Measurements from ENCODE around the gene OR10J1. TPM values are rescaled to one million over a fixed set of nuclear protein-coding genes. Genes with fewer than 3 reads are reported as not detected.

OR10J1 gene
- total and polyA plus RNA-seq, 2 experiments from 2014 or later = not detected

DNA sequence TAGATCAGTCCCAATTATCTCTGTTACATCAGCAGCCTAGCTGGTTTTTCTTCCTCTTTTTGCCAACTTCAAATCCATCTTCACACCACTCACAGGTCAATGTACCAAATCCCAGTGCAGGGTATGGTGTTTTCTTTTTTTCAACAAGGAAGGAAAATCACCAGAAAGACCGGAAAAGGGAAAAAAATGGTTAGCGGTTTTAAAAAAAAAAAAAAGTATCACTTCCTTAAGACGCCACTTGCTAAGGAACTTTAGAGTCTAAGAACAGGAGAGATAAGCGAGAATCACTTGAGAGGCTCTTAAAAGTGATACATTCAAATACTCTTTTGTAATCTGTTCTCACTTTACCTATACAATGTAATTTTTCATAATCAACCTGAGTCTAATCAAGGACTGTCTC lies 3.1 kb upstream of the OR10J1 start:
- Histone ChIP-seq H3K4me3 (no peak overlapping the region), H3K27ac (no peak overlapping the region), H4K20me1 (ENCODE audit: insufficient read depth) (no peaks in the 10 kb centered on the region), H3K9ac (no peak overlapping the region), H3K27me3 (replicated peaks; ENCODE audit: insufficient read depth) (no peaks in the 10 kb centered on the region), H2AFZ (no peak overlapping the region), H3K9me3 (ENCODE audit: low read depth) (no peaks in the 10 kb centered on the region), H3F3A (ENCODE audit: insufficient read depth) (no peaks in the 10 kb centered on the region), H3K36me3 (ENCODE audit: low read depth) (no peaks in the 10 kb centered on the region), H3K9me2 (ENCODE audit: insufficient read depth) (no peaks in the 10 kb centered on the region), H3K4me1 (ENCODE audit: insufficient read depth) (no peaks in the 10 kb centered on the region), H3K79me2 (ENCODE audit: insufficient read depth) (no peaks in the 10 kb centered on the region), H3K4me2 (ENCODE audit: unreplicated experiment) (no peak overlapping the region)
- WGBS, 2 experiments (ENCODE audit: low coverage in 1 of 2, low lambda C conversion rate in 2 of 2, missing lambda C conversion rate in 2 of 2) = 20 to 22% methylated on average over 4 of the region's 4 CpGs
- in situ Hi-C loops (cut with MboI) = no loop called here
- TF ChIP-seq EZH2 (IDR thresholded peaks at IDR 0.05; ENCODE audit: insufficient read depth, poor library complexity, severe bottlenecking) (no peak), EZH2phosphoT487 (IDR thresholded peaks at IDR 0.05; ENCODE audit: insufficient read depth, low read depth) (no peak)
- DNase-seq = no peak

DNA sequence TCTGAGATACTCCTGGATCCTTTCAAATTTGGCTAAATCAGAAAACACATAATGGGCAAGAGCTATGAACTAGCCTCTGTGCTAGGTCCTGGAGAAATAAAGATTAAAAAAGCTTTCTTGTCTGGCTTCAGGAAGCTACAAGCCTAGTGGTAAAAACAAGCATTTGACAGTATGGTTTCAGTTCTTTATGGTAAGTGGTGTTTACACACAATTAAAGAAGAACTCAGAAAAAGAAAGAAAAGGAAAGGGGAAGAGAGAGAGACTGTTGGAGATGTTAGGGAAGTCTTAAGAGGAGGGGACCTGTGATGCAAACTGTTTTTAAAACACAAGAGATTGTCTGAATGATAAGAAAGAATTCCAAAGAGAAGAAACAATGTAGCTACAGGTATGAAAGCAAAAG lies 1.8 kb downstream of the OR10J1 start:
- Histone ChIP-seq H3K4me3 (no peak overlapping the region), H3K36me3 (ENCODE audit: low read depth) (no peaks in the 10 kb centered on the region), H3K9me2 (ENCODE audit: insufficient read depth) (no peaks in the 10 kb centered on the region), H3K9ac (no peak overlapping the region), H3K4me1 (ENCODE audit: insufficient read depth) (no peaks in the 10 kb centered on the region), H3K27ac (no peak overlapping the region), H3K79me2 (ENCODE audit: insufficient read depth) (no peaks in the 10 kb centered on the region), H3K4me2 (ENCODE audit: unreplicated experiment) (no peak overlapping the region), H3F3A (ENCODE audit: insufficient read depth) (no peaks in the 10 kb centered on the region), H2AFZ (no peak overlapping the region), H4K20me1 (ENCODE audit: insufficient read depth) (no peaks in the 10 kb centered on the region), H3K27me3 (replicated peaks; ENCODE audit: insufficient read depth) (no peaks in the 10 kb centered on the region), H3K9me3 (ENCODE audit: low read depth) (no peaks in the 10 kb centered on the region)
- no peak for DNase-seq
- TF ChIP-seq EZH2 (IDR thresholded peaks at IDR 0.05; ENCODE audit: insufficient read depth, poor library complexity, severe bottlenecking) = no peak
- no peak for TF ChIP-seq EZH2phosphoT487 (IDR thresholded peaks at IDR 0.05; ENCODE audit: insufficient read depth, low read depth)
- in situ Hi-C loops (cut with MboI) = no loop called here

- DNase-seq = no peak
- Histone ChIP-seq H3K4me3 (no peak overlapping the region), H3K36me3 (ENCODE audit: low read depth) (no peaks in the 10 kb centered on the region), H3K79me2 (ENCODE audit: insufficient read depth) (no peaks in the 10 kb centered on the region), H3K9me2 (ENCODE audit: insufficient read depth) (no peaks in the 10 kb centered on the region), H3K27me3 (replicated peaks; ENCODE audit: insufficient read depth) (no peaks in the 10 kb centered on the region), H4K20me1 (ENCODE audit: insufficient read depth) (no peaks in the 10 kb centered on the region), H3K9me3 (ENCODE audit: low read depth) (no peaks in the 10 kb centered on the region), H3K4me1 (ENCODE audit: insufficient read depth) (no peaks in the 10 kb centered on the region), H3K9ac (no peak overlapping the region), H3K27ac (no peak overlapping the region), H3K4me2 (ENCODE audit: unreplicated experiment) (no peak overlapping the region), H2AFZ (no peak overlapping the region), H3F3A (ENCODE audit: insufficient read depth) (no peaks in the 10 kb centered on the region)
- 10 to 28% methylated on average over 2 of the region's 2 CpGs for WGBS, 2 experiments (ENCODE audit: low coverage in 1 of 2, low lambda C conversion rate in 2 of 2, missing lambda C conversion rate in 2 of 2)
- TF ChIP-seq EZH2 (IDR thresholded peaks at IDR 0.05; ENCODE audit: insufficient read depth, poor library complexity, severe bottlenecking) (no peak), EZH2phosphoT487 (IDR thresholded peaks at IDR 0.05; ENCODE audit: insufficient read depth, low read depth) (no peak)
- in situ Hi-C loops (cut with MboI) = no loop called here
Measured at GRCh38 chr1:159442428-159442827, 2.9 kb downstream of the OR10J1 start.

DNA sequence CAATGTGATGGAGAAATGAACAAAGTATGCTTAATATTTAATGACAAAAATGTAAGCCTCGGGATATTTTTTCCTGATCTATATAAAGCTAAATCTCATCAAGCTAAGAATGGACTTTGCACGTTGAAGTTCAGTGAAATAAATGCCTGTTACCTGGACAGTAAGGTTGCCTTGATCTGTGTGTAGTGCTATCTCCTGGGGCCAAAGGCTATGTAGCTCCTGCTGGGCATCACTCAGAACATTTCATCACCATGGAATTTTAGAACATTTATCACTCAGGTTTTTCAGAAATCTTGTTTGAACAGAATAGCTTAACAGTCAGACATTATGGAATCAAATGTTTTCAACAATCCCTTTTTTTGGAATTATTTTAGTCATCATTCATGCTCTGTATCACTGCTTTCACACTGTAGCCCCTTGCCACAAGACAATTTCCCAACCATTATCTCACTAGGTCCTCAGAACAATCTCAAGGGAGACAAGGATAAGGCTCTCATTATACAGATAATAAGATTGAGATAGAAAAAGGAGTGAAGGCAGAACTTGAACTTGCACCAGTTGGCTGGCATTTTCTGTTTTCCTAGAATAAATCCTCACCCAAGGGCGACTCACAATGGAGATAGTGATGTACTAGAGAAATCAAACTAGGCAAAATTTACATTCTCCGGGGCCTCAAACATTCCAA lies 3.7 kb downstream of the OR10J1 start:
- H3F3A ChIP-seq (ENCODE audit: insufficient read depth) = no peaks in the 10 kb centered on the region
- H3K27ac ChIP-seq = no peak overlapping the region
- no peak for DNase-seq
- no peak overlapping the region for H3K4me2 ChIP-seq (ENCODE audit: unreplicated experiment)
- WGBS, 2 experiments (ENCODE audit: low coverage in 1 of 2, low lambda C conversion rate in 2 of 2, missing lambda C conversion rate in 2 of 2) = 6 to 13% methylated on average over 4 of the region's 4 CpGs
- H3K4me1 ChIP-seq (ENCODE audit: insufficient read depth) = no peaks in the 10 kb centered on the region
- H2AFZ ChIP-seq = no peak overlapping the region
- H4K20me1 ChIP-seq (ENCODE audit: insufficient read depth) = no peaks in the 10 kb centered on the region
- H3K4me3 ChIP-seq = no peak overlapping the region
- H3K79me2 ChIP-seq (ENCODE audit: insufficient read depth) = no peaks in the 10 kb centered on the region
- H3K9me2 ChIP-seq (ENCODE audit: insufficient read depth) = no peaks in the 10 kb centered on the region
- no peak for TF ChIP-seq EZH2phosphoT487 (IDR thresholded peaks at IDR 0.05; ENCODE audit: insufficient read depth, low read depth)
- TF ChIP-seq EZH2 (IDR thresholded peaks at IDR 0.05; ENCODE audit: insufficient read depth, poor library complexity, severe bottlenecking) = no peak
- no peaks in the 10 kb centered on the region for H3K27me3 ChIP-seq (replicated peaks; ENCODE audit: insufficient read depth)
- H3K9me3 ChIP-seq (ENCODE audit: low read depth) = no peaks in the 10 kb centered on the region
- H3K9ac ChIP-seq = no peak overlapping the region
- in situ Hi-C loops (cut with MboI) = no loop called here
- no peaks in the 10 kb centered on the region for H3K36me3 ChIP-seq (ENCODE audit: low read depth)

GRCh38 chr1:159444511-159444910 lies 5.0 kb downstream of the OR10J1 start:
- Histone ChIP-seq H3K9me3 (ENCODE audit: low read depth) (no peaks in the 10 kb centered on the region), H3K79me2 (ENCODE audit: insufficient read depth) (no peaks in the 10 kb centered on the region), H4K20me1 (ENCODE audit: insufficient read depth) (no peaks in the 10 kb centered on the region), H3K9ac (no peak overlapping the region), H3K27ac (no peak overlapping the region), H2AFZ (no peak overlapping the region), H3K4me3 (no peak overlapping the region), H3K4me1 (ENCODE audit: insufficient read depth) (no peaks in the 10 kb centered on the region), H3K4me2 (ENCODE audit: unreplicated experiment) (no peak overlapping the region), H3K36me3 (ENCODE audit: low read depth) (no peaks in the 10 kb centered on the region), H3K9me2 (ENCODE audit: insufficient read depth) (no peaks in the 10 kb centered on the region), H3F3A (ENCODE audit: insufficient read depth) (no peaks in the 10 kb centered on the region), H3K27me3 (replicated peaks; ENCODE audit: insufficient read depth) (no peaks in the 10 kb centered on the region)
- in situ Hi-C loops (cut with MboI) = no loop called here
- TF ChIP-seq EZH2phosphoT487 (IDR thresholded peaks at IDR 0.05; ENCODE audit: insufficient read depth, low read depth) = no peak
- TF ChIP-seq EZH2 (IDR thresholded peaks at IDR 0.05; ENCODE audit: insufficient read depth, poor library complexity, severe bottlenecking) = no peak
- DNase-seq = no peak
